Trophoblast cell (in vitro differentiated cells and primary cell): Measurements from ENCODE around the gene UBASH3B.

Experiments used
- DNase-seq, 2 donors: peaks; one replicate each; pipeline ENCODE4 v3.0.0-alpha.2; 2016
- H2AFZ ChIP-seq: 2 replicates; pipeline ENCODE4 v1.6.1; 2013; ENCODE audit warnings: low read length, moderate library complexity, mild to moderate bottlenecking; ENCODE audit not compliant: insufficient read depth, poor library complexity
- H2AK5ac ChIP-seq: 2 replicates; pipeline ENCODE4 v1.6.1; 2013; ENCODE audit warnings: mild to moderate bottlenecking, low read length
- H2BK120ac ChIP-seq: 2 replicates; pipeline ENCODE4 v1.6.1; 2013; ENCODE audit warnings: low read length, mild to moderate bottlenecking, moderate library complexity; ENCODE audit not compliant: insufficient read depth, poor library complexity
- H2BK12ac ChIP-seq: 2 replicates; pipeline ENCODE4 v1.6.1; 2013; ENCODE audit warnings: mild to moderate bottlenecking, low read length, moderate library complexity
- H2BK5ac ChIP-seq: 2 replicates; pipeline ENCODE4 v1.6.1; 2013; ENCODE audit warnings: low read length, low read depth, moderate library complexity, mild to moderate bottlenecking; ENCODE audit not compliant: poor library complexity
- H3K14ac ChIP-seq: 2 replicates; pipeline ENCODE4 v1.6.1; 2013; ENCODE audit warnings: mild to moderate bottlenecking, low read length
- H3K18ac ChIP-seq: 2 replicates; pipeline ENCODE4 v1.6.1; 2013; ENCODE audit warnings: mild to moderate bottlenecking, low read length
- H3K23ac ChIP-seq: 2 replicates; pipeline ENCODE4 v1.6.1; 2013; ENCODE audit warnings: low read length
- H3K27ac ChIP-seq: 2 replicates; pipeline ENCODE4 v1.5.1; 2013; ENCODE audit warnings: low read depth, mild to moderate bottlenecking, inconsistent platforms, low read length, moderate library complexity
- H3K27me3 ChIP-seq: 2 replicates; pipeline ENCODE4 v1.6.1; 2013; ENCODE audit warnings: inconsistent platforms, mild to moderate bottlenecking, low read length, moderate library complexity; ENCODE audit not compliant: insufficient read depth
- H3K36me3 ChIP-seq, 2 experiments: 1 replicate in 1 of 2; 2 replicates in 1 of 2; pipeline ENCODE4 v1.6.1; 2013; ENCODE audit warnings: low read length in 2 of 2, mild to moderate bottlenecking in 2 of 2, moderate library complexity in 1 of 2; ENCODE audit not compliant: insufficient read depth in 2 of 2, control insufficient read depth in 1 of 2
- H3K4ac ChIP-seq: 2 replicates; pipeline ENCODE4 v1.6.1; 2013; ENCODE audit warnings: low read depth, mild to moderate bottlenecking, low read length, moderate library complexity
- H3K4me1 ChIP-seq, 2 experiments: 1 replicate in 1 of 2; 2 replicates in 1 of 2; pipeline ENCODE4 v1.6.1; 2013; ENCODE audit warnings: low read length in 2 of 2, mild to moderate bottlenecking in 2 of 2, moderate library complexity in 1 of 2; ENCODE audit not compliant: insufficient read depth in 2 of 2, control insufficient read depth in 1 of 2
- H3K4me2 ChIP-seq: 2 replicates; pipeline ENCODE4 v1.6.1; 2013; ENCODE audit warnings: inconsistent platforms, mild to moderate bottlenecking, low read length, moderate library complexity
- H3K4me3 ChIP-seq: 2 replicates; pipeline ENCODE4 v1.5.1; 2013; ENCODE audit warnings: mild to moderate bottlenecking, low read depth, low read length, inconsistent platforms
- H3K79me1 ChIP-seq: one replicate; pipeline ENCODE4 v1.6.1; 2013; ENCODE audit warnings: low read length
- H3K79me2 ChIP-seq: 2 replicates; pipeline ENCODE4 v1.6.1; 2013; ENCODE audit warnings: low read length, mild to moderate bottlenecking; ENCODE audit not compliant: control insufficient read depth, insufficient read depth, poor library complexity
- H3K9ac ChIP-seq: 2 replicates; pipeline ENCODE4 v1.6.1; 2013; ENCODE audit warnings: mild to moderate bottlenecking, low read length
- H3K9me3 ChIP-seq: 2 replicates; pipeline ENCODE4 v1.6.1; 2013; ENCODE audit warnings: low read depth, mild to moderate bottlenecking, control low read depth, inconsistent platforms, low read length; ENCODE audit not compliant: insufficient read depth
- H4K12ac ChIP-seq: 2 replicates; pipeline ENCODE4 v1.6.1; 2013; ENCODE audit warnings: low read depth, mild to moderate bottlenecking, low read length, moderate library complexity
- H4K8ac ChIP-seq: 2 replicates; pipeline ENCODE4 v1.6.1; 2013; ENCODE audit warnings: low read depth, mild to moderate bottlenecking, low read length, moderate library complexity
- H4K91ac ChIP-seq: one replicate; pipeline ENCODE4 v1.6.1; 2013; ENCODE audit warnings: low read depth, mild to moderate bottlenecking, low read length, moderate library complexity
- WGBS: extraction: QIAGEN DNeasy Blood & Tissue Kit; methylation state at CpG from one replicate; pipeline ENCODE4 v1.1.7; 2013; ENCODE audit warnings: missing lambda C conversion rate; ENCODE audit not compliant: insufficient read length, insufficient coverage; ENCODE audit errors: extremely low coverage; 5-methylcytosine and 5-hydroxymethylcytosine counted together

Gene UBASH3B

GRCh38 chr11:122750049-122750448, 94.5 kb downstream of the UBASH3B start:
- no peak for DNase-seq
- WGBS, result no CpG with 5 or more reads among the region's 5 CpGs

GRCh38 chr11:122751292-122752070, 96.0 kb downstream of the UBASH3B start:
- peak; percentile 51 to 60 for DNase-seq
- H3K18ac ChIP-seq, result no peak overlapping the region
- no peak overlapping the region for H2AK5ac ChIP-seq
- H3K23ac ChIP-seq, result no peak overlapping the region
- no peak overlapping the region for H3K4ac ChIP-seq
- H2BK12ac ChIP-seq, result no peak overlapping the region
- WGBS, result no CpG with 5 or more reads among the region's 5 CpGs
- no peak overlapping the region for H2BK120ac ChIP-seq
- no peak overlapping the region for H3K4me3 ChIP-seq
- no peaks in the 10 kb centered on the region for H3K9me3 ChIP-seq
- no peak overlapping the region for H3K27ac ChIP-seq
- H3K27me3 ChIP-seq, result no peaks in the 10 kb centered on the region
- no peaks in the 10 kb centered on the region for H3K79me2 ChIP-seq
- H3K4me2 ChIP-seq, result no peak overlapping the region
- H3K14ac ChIP-seq, result no peak overlapping the region
- no peak overlapping the region for H2BK5ac ChIP-seq
- H2AFZ ChIP-seq, result no peak overlapping the region
- no peak overlapping the region for H3K9ac ChIP-seq
- H3K79me1 ChIP-seq, result no peaks in the 10 kb centered on the region
- no peak overlapping the region for H4K8ac ChIP-seq
- no peak overlapping the region for H4K12ac ChIP-seq
- H4K91ac ChIP-seq, result no peak overlapping the region
- peaks cover 4 to 6% of the 10 kb centered on the region in 2 experiments for H3K4me1 ChIP-seq
- H3K36me3 ChIP-seq, result peaks cover 2 to 6% of the 10 kb centered on the region in 2 experiments

More at GRCh38 chr11:122750049-122750448, 94.5 kb downstream of the UBASH3B start:
- no peak overlapping the region for H4K91ac ChIP-seq
- no peak overlapping the region for H2BK120ac ChIP-seq
- no peak overlapping the region for H3K18ac ChIP-seq
- H2BK5ac ChIP-seq, result no peak overlapping the region
- no peaks in the 10 kb centered on the region for H3K27me3 ChIP-seq
- no peak overlapping the region for H2AK5ac ChIP-seq
- H3K23ac ChIP-seq, result no peak overlapping the region
- no peak overlapping the region for H3K27ac ChIP-seq
- no peaks in the 10 kb centered on the region for H3K79me1 ChIP-seq
- no peak overlapping the region for H3K14ac ChIP-seq
- H2AFZ ChIP-seq, result no peak overlapping the region
- H2BK12ac ChIP-seq, result no peak overlapping the region
- H3K4ac ChIP-seq, result no peak overlapping the region
- H3K36me3 ChIP-seq, result peaks cover 2 to 6% of the 10 kb centered on the region in 2 experiments
- H3K79me2 ChIP-seq, result no peaks in the 10 kb centered on the region
- H3K9ac ChIP-seq, result no peak overlapping the region
- peaks cover 0 to 6% of the 10 kb centered on the region in 2 experiments for H3K4me1 ChIP-seq
- no peak overlapping the region for H3K4me3 ChIP-seq
- H3K9me3 ChIP-seq, result no peaks in the 10 kb centered on the region
- no peak overlapping the region for H4K12ac ChIP-seq
- H3K4me2 ChIP-seq, result no peak overlapping the region
- H4K8ac ChIP-seq, result no peak overlapping the region

DNA sequence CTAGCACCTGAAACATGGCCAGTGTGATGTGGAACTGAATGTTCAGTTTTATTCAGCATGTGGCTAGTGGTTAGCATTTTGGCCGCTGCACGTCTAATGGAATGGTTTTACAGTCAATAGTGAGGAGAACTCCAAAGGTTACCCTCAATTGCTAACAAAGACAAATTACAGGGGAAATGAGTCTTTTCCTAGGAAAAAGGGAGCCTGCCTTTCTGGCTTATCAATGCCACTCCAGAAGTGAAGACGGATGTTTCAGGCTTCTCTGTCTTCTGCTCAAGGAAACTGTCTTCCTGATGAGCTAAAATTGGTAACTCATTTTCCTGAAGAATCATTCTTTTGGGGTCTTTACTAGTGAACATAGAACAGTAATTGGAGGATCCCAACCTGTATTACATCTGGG, 98.5 kb downstream of the UBASH3B start:
- peaks cover 4% of the 10 kb centered on the region in 2 experiments for H3K4me1 ChIP-seq
- H3K4ac ChIP-seq, result no peak overlapping the region
- H2BK12ac ChIP-seq, result no peak overlapping the region
- no peak overlapping the region for H3K14ac ChIP-seq
- H3K23ac ChIP-seq, result no peak overlapping the region
- no peak overlapping the region for H3K18ac ChIP-seq
- H3K9ac ChIP-seq, result no peak overlapping the region
- no peak overlapping the region for H2AK5ac ChIP-seq
- peaks cover 0 to 2% of the 10 kb centered on the region in 2 experiments for H3K36me3 ChIP-seq
- DNase-seq, result no peak
- no peaks in the 10 kb centered on the region for H3K79me1 ChIP-seq
- WGBS, result no CpG with 5 or more reads among the region's 3 CpGs
- H3K79me2 ChIP-seq, result no peaks in the 10 kb centered on the region
- H3K27ac ChIP-seq, result no peak overlapping the region
- no peak overlapping the region for H2BK5ac ChIP-seq
- H2BK120ac ChIP-seq, result no peak overlapping the region
- H3K27me3 ChIP-seq, result no peaks in the 10 kb centered on the region
- no peak overlapping the region for H2AFZ ChIP-seq
- H4K91ac ChIP-seq, result no peak overlapping the region
- H3K4me2 ChIP-seq, result no peak overlapping the region
- no peak overlapping the region for H4K8ac ChIP-seq
- no peak overlapping the region for H3K4me3 ChIP-seq
- H4K12ac ChIP-seq, result no peak overlapping the region
- H3K9me3 ChIP-seq, result no peaks in the 10 kb centered on the region

DNA sequence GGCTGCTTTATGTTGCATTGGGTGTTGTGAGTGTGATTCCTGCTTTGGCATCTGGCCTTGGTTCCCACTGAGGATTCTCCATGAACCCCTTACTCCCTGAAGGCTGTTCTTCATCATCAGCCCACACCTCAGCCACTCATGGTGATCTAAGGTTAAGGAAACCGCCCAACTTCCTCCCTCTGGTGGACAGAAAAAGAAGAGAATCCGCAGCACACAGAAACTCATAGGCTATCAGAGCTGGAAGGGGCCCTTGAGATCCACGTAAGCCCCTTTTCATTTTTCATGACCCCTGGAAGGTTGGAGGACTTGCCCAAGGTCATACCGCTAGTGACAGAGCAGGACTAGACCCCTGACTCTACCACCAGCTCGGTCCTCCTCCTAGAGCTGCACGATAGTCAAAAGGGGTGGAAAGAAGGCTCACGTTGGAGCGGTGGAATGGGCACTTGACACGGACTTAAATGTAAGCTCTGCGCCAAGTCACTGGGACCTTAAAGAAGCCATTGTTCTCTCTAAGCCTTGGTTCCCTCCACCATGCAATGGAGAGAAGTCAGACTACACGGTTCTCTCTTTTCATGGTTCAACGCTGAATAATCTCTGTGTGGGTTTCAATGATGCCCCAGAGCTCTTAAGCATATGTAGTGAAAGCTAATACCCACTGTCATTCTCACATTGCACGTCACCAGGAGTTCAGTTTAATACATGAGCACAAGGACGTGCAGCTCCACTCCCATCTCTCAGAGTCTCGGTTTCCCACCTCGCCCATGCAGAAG, 99.2 kb downstream of the UBASH3B start:
- no peak overlapping the region for H3K4me2 ChIP-seq
- peak overlapping the region; percentile 19 for H3K18ac ChIP-seq
- no peak overlapping the region for H3K4ac ChIP-seq
- no CpG with 5 or more reads among the region's 16 CpGs for WGBS
- peak overlapping the region; percentile 4 for H3K14ac ChIP-seq
- H3K9ac ChIP-seq, result no peak overlapping the region
- peak in 1 of 2 donors; percentile 45 for DNase-seq
- H3K4me3 ChIP-seq, result no peak overlapping the region
- no peak overlapping the region for H4K12ac ChIP-seq
- H3K9me3 ChIP-seq, result no peaks in the 10 kb centered on the region
- peaks cover 4 to 6% of the 10 kb centered on the region in 2 experiments for H3K4me1 ChIP-seq
- H3K79me2 ChIP-seq, result no peaks in the 10 kb centered on the region
- no peak overlapping the region for H2AK5ac ChIP-seq
- H4K8ac ChIP-seq, result no peak overlapping the region
- no peak overlapping the region for H2BK5ac ChIP-seq
- no peak overlapping the region for H3K23ac ChIP-seq
- no peak overlapping the region for H2AFZ ChIP-seq
- no peak overlapping the region for H2BK120ac ChIP-seq
- H4K91ac ChIP-seq, result no peak overlapping the region
- no peaks in the 10 kb centered on the region for H3K79me1 ChIP-seq
- H3K36me3 ChIP-seq, result peaks cover 0 to 2% of the 10 kb centered on the region in 2 experiments
- no peak overlapping the region for H2BK12ac ChIP-seq
- no peak overlapping the region for H3K27ac ChIP-seq
- no peaks in the 10 kb centered on the region for H3K27me3 ChIP-seq
